Liver (tissue), 9 donors: ENCODE measurements around the gene XDH. TPM values are rescaled to one million over a fixed set of nuclear protein-coding genes. Genes with fewer than 3 reads are reported as not detected.

Experiments
- DNase-seq: peaks from one replicate; pipeline ENCODE4 v3.0.0-alpha.2; 2017; ENCODE audit warnings: low spot score
- H3K27ac ChIP-seq, 2 donors: one replicate each; pipeline ENCODE4 v1.7.0; 2013; ENCODE audit warnings: inconsistent platforms in 2 of 2, low read length in 2 of 2, control low read depth in 1 of 2, low read depth in 1 of 2, mild to moderate bottlenecking in 1 of 2
- H3K27me3 ChIP-seq, 4 donors: one replicate each; pipeline versions ENCODE4 v1.6.1 to v1.7.0; 2013; ENCODE audit warnings: low read length in 3 of 4, inconsistent platforms in 1 of 4, mild to moderate bottlenecking in 1 of 4, moderate library complexity in 1 of 4; ENCODE audit not compliant: control insufficient read depth in 4 of 4, insufficient read depth in 4 of 4
- H3K36me3 ChIP-seq, 4 donors: one replicate each; pipeline versions ENCODE4 v1.6.1 to v1.7.0; 2013; ENCODE audit warnings: low read length in 3 of 4, mild to moderate bottlenecking in 3 of 4, low read depth in 1 of 4, moderate library complexity in 1 of 4; ENCODE audit not compliant: control insufficient read depth in 4 of 4, insufficient read depth in 3 of 4
- H3K4me1 ChIP-seq, 4 donors: one replicate each; pipeline versions ENCODE4 v1.6.1 to v1.7.0; 2013; ENCODE audit warnings: low read length in 3 of 4, mild to moderate bottlenecking in 3 of 4, moderate library complexity in 1 of 4; ENCODE audit not compliant: control insufficient read depth in 4 of 4, insufficient read depth in 4 of 4
- H3K4me3 ChIP-seq, 3 donors: one replicate each; pipeline versions ENCODE4 v1.6.1 to v1.7.0; 2013; ENCODE audit warnings: low read length in 3 of 3, control low read depth in 1 of 3, low read depth in 1 of 3, mild to moderate bottlenecking in 1 of 3
- H3K9ac ChIP-seq, 2 donors: one replicate each; pipeline ENCODE4 v1.7.0; 2013; ENCODE audit warnings: low read length in 2 of 2, mild to moderate bottlenecking in 2 of 2, moderate library complexity in 2 of 2, control low read depth in 1 of 2, low read depth in 1 of 2
- H3K9me3 ChIP-seq, 4 donors: one replicate each; pipeline versions ENCODE4 v1.6.1 to v1.7.0; 2013; ENCODE audit warnings: low read length in 3 of 4; ENCODE audit not compliant: control insufficient read depth in 4 of 4
- ATF3 ChIP-seq: IDR thresholded peaks from 2 replicates; pipeline ENCODE4 v1.6.1; 2016; ENCODE audit warnings: antibody characterized with exemption
- CTCF ChIP-seq: fragments of 150-350 bp; IDR thresholded peaks from 2 replicates; pipeline ENCODE4 v1.5.1; 2017; ENCODE audit warnings: improper control_type of control experiment, low read depth, low read length; ENCODE audit not compliant: missing input control
- EGR1 ChIP-seq, 2 donors: IDR thresholded peaks; 2 replicates each; pipeline ENCODE4 v1.6.1; 2016 to 2018; ENCODE audit warnings: antibody characterized with exemption in 2 of 2, low read depth in 2 of 2
- FOXA2 ChIP-seq: IDR thresholded peaks from 2 replicates; pipeline ENCODE4 v1.6.1; 2016; ENCODE audit warnings: antibody characterized with exemption
- GABPA ChIP-seq, 2 donors: IDR thresholded peaks in 1 of 2; conservative IDR thresholded peaks in 1 of 2; 2 replicates each; pipeline ENCODE4 v1.6.1; 2016; ENCODE audit warnings: antibody characterized with exemption in 2 of 2, mild to moderate bottlenecking in 1 of 2, moderate library complexity in 1 of 2
- HNF4A ChIP-seq, 2 donors: conservative IDR thresholded peaks; 2 replicates each; pipeline ENCODE4 v1.6.1; 2016; ENCODE audit warnings: antibody characterized with exemption in 2 of 2, mild to moderate bottlenecking in 2 of 2
- HNF4G ChIP-seq: IDR thresholded peaks from 2 replicates; pipeline ENCODE4 v1.6.1; 2016; ENCODE audit warnings: antibody characterized with exemption
- JUND ChIP-seq, 2 donors: IDR thresholded peaks; 2 replicates each; pipeline ENCODE4 v1.6.1; 2016; ENCODE audit warnings: antibody characterized with exemption in 2 of 2
- MAX ChIP-seq: IDR thresholded peaks from 2 replicates; pipeline ENCODE4 v1.6.1; 2016; ENCODE audit warnings: antibody characterized with exemption
- NR2F2 ChIP-seq: IDR thresholded peaks from 2 replicates; pipeline ENCODE4 v1.6.1; 2016; ENCODE audit warnings: antibody characterized with exemption
- RAD21 ChIP-seq, 2 donors: IDR thresholded peaks; 2 replicates each; pipeline ENCODE4 v1.6.1; 2016; ENCODE audit warnings: antibody characterized with exemption in 2 of 2, mild to moderate bottlenecking in 2 of 2
- REST ChIP-seq: IDR thresholded peaks from 2 replicates; pipeline ENCODE4 v1.6.1; 2016; ENCODE audit warnings: antibody characterized with exemption, mild to moderate bottlenecking
- RXRA ChIP-seq, 2 donors: IDR thresholded peaks; 2 replicates each; pipeline ENCODE4 v1.6.1; 2017 to 2018; ENCODE audit warnings: antibody characterized with exemption in 2 of 2, mild to moderate bottlenecking in 1 of 2
- SP1 ChIP-seq: IDR thresholded peaks from 2 replicates; pipeline ENCODE4 v1.6.1; 2018; ENCODE audit warnings: antibody characterized with exemption, mild to moderate bottlenecking
- TAF1 ChIP-seq: conservative IDR thresholded peaks from 2 replicates; pipeline ENCODE4 v1.6.1; 2016; ENCODE audit warnings: antibody characterized with exemption, mild to moderate bottlenecking
- YY1 ChIP-seq: IDR thresholded peaks from 2 replicates; pipeline ENCODE4 v1.6.1; 2016; ENCODE audit warnings: antibody characterized with exemption, mild to moderate bottlenecking
- ZBTB33 ChIP-seq: IDR thresholded peaks from 2 replicates; pipeline ENCODE4 v1.6.1; 2016; ENCODE audit warnings: antibody characterized with exemption
- WGBS: extraction: QIAGEN DNeasy Blood & Tissue Kit; methylation state at CpG from one replicate; pipeline ENCODE4 v1.1.7; 2013; 5-methylcytosine and 5-hydroxymethylcytosine counted together
- polyA plus RNA-seq, 2 donors: library from polyadenylated mRNA; stranded (reverse) in 1 of 2; unstranded in 1 of 2; fragments of 200-250 nt in 1 of 2; fragments of >200 nt in 1 of 2; fragmentation: Nextera tagmentation in 1 of 2; extraction: Ambion mirVana in 1 of 2; gene quantifications; one replicate each; pipeline versions ENCODE4 v1.2.1 to v1.2.3, GENCODE V29; 2013 to 2015
- total RNA-seq, 2 donors: library from RNA; depleted of rRNA; stranded (reverse); fragments of >200 nt; gene quantifications; one replicate each; pipeline ENCODE4 v1.2.3, GENCODE V29; 2014
- donor health status: healthy.
- donor health status: healthy.
- donor health status: healthy.
- donor health status: healthy.
- donor health status: healthy.

The XDH gene
- total and polyA plus RNA-seq, 4 donors = 6.8 to 76.6 (median 12.0) TPM

GRCh38 chr2:31341351-31341750, 73.2 kb downstream of the XDH start:
- H3K36me3 ChIP-seq = peaks cover 0 to 67% (median 52%) of the 10 kb centered on the region in 4 donors
- no peaks in the 10 kb centered on the region for H3K27me3 ChIP-seq
- H3K4me3 ChIP-seq = no peak overlapping the region
- 92% methylated on average over 6 of the region's 6 CpGs for WGBS
- H3K9ac ChIP-seq = no peak overlapping the region
- H3K4me1 ChIP-seq = no peaks in the 10 kb centered on the region
- H3K9me3 ChIP-seq = no peaks in the 10 kb centered on the region
- H3K27ac ChIP-seq = no peak overlapping the region
- TF ChIP-seq FOXA2 (no peak), YY1 (no peak), HNF4G (no peak), REST (no peak), CTCF (no peak), ATF3 (no peak), NR2F2 (no peak), TAF1 (no peak), SP1 (no peak)
- DNase-seq = no peak

- WGBS = 95% methylated on average over 9 of the region's 9 CpGs
- peaks cover 0 to 57% (median 41%) of the 10 kb centered on the region in 4 donors for H3K36me3 ChIP-seq
- no peak overlapping the region for H3K27ac ChIP-seq
- no peak overlapping the region for H3K9ac ChIP-seq
- no peaks in the 10 kb centered on the region for H3K4me1 ChIP-seq
- no peak for TF ChIP-seq EGR1 (IDR thresholded peaks at IDR 0.05; ENCODE audit: low read depth in 2 of 2)
- TF ChIP-seq CTCF = no peak
- no peak for TF ChIP-seq FOXA2
- TF ChIP-seq GABPA (IDR thresholded peaks at IDR 0.05 in 1 of 2, conservative IDR thresholded peaks at IDR 0.05 in 1 of 2) = no peak
- TF ChIP-seq SP1 = no peak
- TF ChIP-seq ZBTB33 = no peak
- TF ChIP-seq TAF1 = no peak
- no peak for TF ChIP-seq HNF4G
- TF ChIP-seq RXRA (IDR thresholded peaks at IDR 0.05) = no peak
- no peak for TF ChIP-seq HNF4A (conservative IDR thresholded peaks at IDR 0.05)
- TF ChIP-seq MAX = no peak
- TF ChIP-seq JUND (IDR thresholded peaks at IDR 0.05) = no peak
- TF ChIP-seq RAD21 (IDR thresholded peaks at IDR 0.05) = no peak
- TF ChIP-seq REST = no peak
- no peaks in the 10 kb centered on the region for H3K9me3 ChIP-seq
- no peak for DNase-seq
- H3K27me3 ChIP-seq = no peaks in the 10 kb centered on the region
- H3K4me3 ChIP-seq = no peak overlapping the region
Observed at GRCh38 chr2:31339696-31340095, 74.8 kb downstream of the XDH start.
